Neural progenitor cell (in vitro differentiated cells): Measurements from ENCODE around the gene ZNF385A. TPM values are rescaled to one million over a fixed set of nuclear protein-coding genes. Genes with fewer than 3 reads are reported as not detected.

Experiments
- DNase-seq: peaks from one replicate; pipeline ENCODE4 v3.0.0-alpha.2; 2016; ENCODE audit warnings: low spot score
- H2AFZ ChIP-seq: fragments of 200-600 bp; sonication (generic); replicated peaks from 2 replicates; pipeline ENCODE4 v1.6.1; 2016; ENCODE audit warnings: antibody characterized with exemption
- H3F3A ChIP-seq: fragments of 200-600 bp; sonication (generic); 2 replicates; pipeline ENCODE4 v1.6.1; 2016; ENCODE audit warnings: antibody characterized with exemption, low read depth
- H3K27ac ChIP-seq: fragments of 200-600 bp; sonication (generic); 2 replicates; pipeline ENCODE4 v1.5.1; 2016; ENCODE audit warnings: mild to moderate bottlenecking
- H3K27me3 ChIP-seq: fragments of 200-600 bp; sonication (generic); 2 replicates; pipeline ENCODE4 v1.6.1; 2016; ENCODE audit warnings: mild to moderate bottlenecking, moderate library complexity
- H3K36me3 ChIP-seq: fragments of 200-600 bp; sonication (generic); 2 replicates; pipeline ENCODE4 v1.5.1; 2016
- H3K4me1 ChIP-seq: fragments of 200-600 bp; sonication (generic); 2 replicates; pipeline ENCODE4 v1.6.1; 2016; ENCODE audit warnings: mixed run types
- H3K4me2 ChIP-seq: fragments of 200-600 bp; sonication (generic); 2 replicates; pipeline ENCODE4 v1.6.1; 2016
- H3K4me3 ChIP-seq: fragments of 200-600 bp; sonication (generic); 2 replicates; pipeline ENCODE4 v1.5.1; 2016
- H3K79me2 ChIP-seq: fragments of 200-600 bp; sonication (generic); 2 replicates; pipeline ENCODE4 v1.6.1; 2016; ENCODE audit warnings: low read depth
- H3K9ac ChIP-seq: fragments of 200-600 bp; sonication (generic); 2 replicates; pipeline ENCODE4 v1.6.1; 2016
- H3K9me3 ChIP-seq: fragments of 200-600 bp; sonication (generic); 2 replicates; pipeline ENCODE4 v1.5.1; 2016; ENCODE audit warnings: low read depth
- H4K20me1 ChIP-seq: fragments of 200-600 bp; sonication (generic); 2 replicates; pipeline ENCODE4 v1.6.1; 2016; ENCODE audit warnings: low read depth
- H3K27ac Mint-ChIP-seq: 3 replicates; pipeline ENCODE4 v1.8.0; 2021; ENCODE audit warnings: mixed read lengths
- H3K27me3 Mint-ChIP-seq: 2 replicates; pipeline ENCODE4 v1.8.0; 2022; ENCODE audit warnings: low read depth, mild to moderate bottlenecking, inconsistent platforms, moderate library complexity, mixed read lengths; ENCODE audit not compliant: insufficient read depth
- H3K36me3 Mint-ChIP-seq: 3 replicates; pipeline ENCODE4 v1.8.0; 2021; ENCODE audit warnings: mixed read lengths
- H3K4me1 Mint-ChIP-seq: 3 replicates; pipeline ENCODE4 v1.8.0; 2021; ENCODE audit warnings: mixed read lengths
- H3K4me3 Mint-ChIP-seq: 3 replicates; pipeline ENCODE4 v1.8.0; 2021; ENCODE audit warnings: mild to moderate bottlenecking, moderate library complexity, mixed read lengths
- H3K9me3 Mint-ChIP-seq: 3 replicates; pipeline ENCODE4 v1.8.0; 2020; ENCODE audit warnings: mixed read lengths
- EZH2 ChIP-seq: fragments of 200-600 bp; sonication (generic); IDR thresholded peaks from 2 replicates; pipeline ENCODE4 v1.6.1; 2017; ENCODE audit warnings: antibody characterized with exemption, mild to moderate bottlenecking, moderate library complexity
- EZH2phosphoT487 ChIP-seq: fragments of 200-600 bp; sonication (generic); IDR thresholded peaks from 2 replicates; pipeline ENCODE4 v1.6.1; 2017; ENCODE audit warnings: antibody characterized with exemption
- total RNA-seq: library from RNA; depleted of rRNA; stranded (reverse); fragments of >200 nt; gene quantifications from 2 replicates; pipeline ENCODE4 v1.2.3, GENCODE V29; 2015; ENCODE audit warnings: low replicate concordance
- TF ChIP-seq, protein P1 (sequence below): fragments of 200-600 bp; sonication (generic); IDR thresholded peaks from 2 replicates; pipeline ENCODE4 v1.5.1; 2017; ENCODE audit warnings: antibody characterized with exemption, mild to moderate bottlenecking

The ZNF385A gene
- total RNA-seq, 1 donor from 2014 or later = 6.2 TPM

DNA sequence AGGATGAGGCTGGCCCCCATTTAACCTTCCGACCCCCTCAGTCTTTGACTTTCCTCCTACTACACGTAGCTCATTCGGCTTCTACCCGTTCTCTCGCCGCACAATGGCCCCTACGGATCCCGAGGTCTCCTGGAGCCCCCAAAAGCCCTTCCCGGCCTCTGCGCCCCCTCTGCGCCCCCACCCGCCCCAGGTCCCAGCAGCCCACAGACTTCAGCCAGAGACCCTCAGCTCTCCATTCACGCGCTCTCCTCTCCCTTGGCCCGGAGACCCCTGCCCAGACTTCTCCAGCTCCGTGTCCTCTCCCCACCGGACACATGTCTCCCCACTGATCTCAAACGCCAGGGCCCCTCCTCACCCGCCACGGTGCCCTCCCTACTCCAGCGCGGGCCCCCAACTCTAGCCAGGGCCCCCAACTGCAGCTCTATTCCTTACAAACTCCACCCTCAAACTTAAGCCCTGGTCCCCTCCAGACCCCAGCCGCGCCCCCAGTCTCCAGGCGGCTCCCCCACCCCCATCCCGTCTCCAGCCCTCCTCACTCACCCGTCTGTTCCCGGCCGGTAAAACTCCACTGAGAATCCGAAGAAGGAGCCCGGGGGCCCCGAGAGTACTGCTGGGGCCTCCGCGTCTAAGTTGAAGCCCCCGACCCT lies 34.0 kb upstream of the ZNF385A start:
- H3K4me1 ChIP-seq = peaks cover 34% of the 10 kb centered on the region

DNA sequence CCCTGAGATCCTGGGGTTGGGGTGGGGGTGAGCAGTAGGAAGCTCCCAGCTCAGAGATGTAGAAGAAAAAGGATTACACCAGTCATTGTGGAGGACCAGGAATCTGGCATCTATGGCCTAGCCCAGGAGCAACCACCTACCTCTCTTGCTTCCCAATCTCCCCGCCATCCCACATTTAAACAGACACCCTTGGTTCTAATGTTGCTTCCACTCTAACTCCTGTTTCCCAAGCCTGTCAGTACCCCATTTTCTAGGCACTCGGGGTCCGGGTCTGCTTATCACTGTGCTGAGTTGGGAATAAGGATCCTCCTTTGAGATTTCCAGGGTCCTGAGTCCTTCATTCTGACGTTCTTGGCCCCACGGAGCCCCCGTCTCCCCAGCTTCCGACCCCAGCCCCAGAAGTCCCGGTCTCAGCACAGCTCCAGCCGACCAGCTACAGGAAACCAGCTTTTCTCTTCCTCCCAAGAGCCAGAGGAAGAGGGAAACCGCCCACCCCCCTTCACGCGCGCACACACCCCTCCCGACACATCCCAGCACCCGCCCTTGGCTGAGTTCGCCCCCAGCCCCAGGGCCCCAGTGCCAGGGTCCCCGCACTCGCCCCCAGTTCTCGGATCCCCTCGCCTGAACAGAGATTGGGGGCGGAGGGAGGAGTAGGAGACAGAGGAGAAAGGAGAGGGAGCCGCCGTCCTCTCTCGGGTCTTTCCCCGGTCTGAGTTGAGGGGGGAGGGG lies 33.3 kb upstream of the ZNF385A start:
- Mint-ChIP-seq H3K27ac (peak overlapping the region; percentile 94), H3K9me3 (no peaks in the 10 kb centered on the region), H3K4me3 (peak overlapping the region; percentile 95), H3K36me3 (no peaks in the 10 kb centered on the region), H3K27me3 (peaks cover 17% of the 10 kb centered on the region), H3K4me1 (peaks cover 34% of the 10 kb centered on the region)
- TF ChIP-seq, protein P1, sequence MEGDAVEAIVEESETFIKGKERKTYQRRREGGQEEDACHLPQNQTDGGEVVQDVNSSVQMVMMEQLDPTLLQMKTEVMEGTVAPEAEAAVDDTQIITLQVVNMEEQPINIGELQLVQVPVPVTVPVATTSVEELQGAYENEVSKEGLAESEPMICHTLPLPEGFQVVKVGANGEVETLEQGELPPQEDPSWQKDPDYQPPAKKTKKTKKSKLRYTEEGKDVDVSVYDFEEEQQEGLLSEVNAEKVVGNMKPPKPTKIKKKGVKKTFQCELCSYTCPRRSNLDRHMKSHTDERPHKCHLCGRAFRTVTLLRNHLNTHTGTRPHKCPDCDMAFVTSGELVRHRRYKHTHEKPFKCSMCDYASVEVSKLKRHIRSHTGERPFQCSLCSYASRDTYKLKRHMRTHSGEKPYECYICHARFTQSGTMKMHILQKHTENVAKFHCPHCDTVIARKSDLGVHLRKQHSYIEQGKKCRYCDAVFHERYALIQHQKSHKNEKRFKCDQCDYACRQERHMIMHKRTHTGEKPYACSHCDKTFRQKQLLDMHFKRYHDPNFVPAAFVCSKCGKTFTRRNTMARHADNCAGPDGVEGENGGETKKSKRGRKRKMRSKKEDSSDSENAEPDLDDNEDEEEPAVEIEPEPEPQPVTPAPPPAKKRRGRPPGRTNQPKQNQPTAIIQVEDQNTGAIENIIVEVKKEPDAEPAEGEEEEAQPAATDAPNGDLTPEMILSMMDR = no peak
- no peak for TF ChIP-seq EZH2phosphoT487
- no peak for TF ChIP-seq EZH2
- peak overlapping the region; percentile 86 for H3K4me3 ChIP-seq
- peaks cover 57% of the 10 kb centered on the region for H3K79me2 ChIP-seq
- peaks cover 34% of the 10 kb centered on the region for H3K4me1 ChIP-seq
- H3K36me3 ChIP-seq = no peaks in the 10 kb centered on the region
- H3F3A ChIP-seq = peaks cover 19% of the 10 kb centered on the region
- peak overlapping the region; percentile 92 for H3K4me2 ChIP-seq
- peak overlapping the region; percentile 69 for H3K9ac ChIP-seq
- peaks cover 25% of the 10 kb centered on the region for H4K20me1 ChIP-seq
- H3K27ac ChIP-seq = no peak overlapping the region
- DNase-seq = peak; percentile 53
- no peak overlapping the region for H2AFZ ChIP-seq
- no peaks in the 10 kb centered on the region for H3K9me3 ChIP-seq
- H3K27me3 ChIP-seq = no peaks in the 10 kb centered on the region

More for the DNA sequence above, 34.0 kb upstream of the ZNF385A start:
- no peaks in the 10 kb centered on the region for H3K9me3 Mint-ChIP-seq
- H4K20me1 ChIP-seq = peaks cover 18% of the 10 kb centered on the region
- H3K4me3 Mint-ChIP-seq = peak overlapping the region; percentile 95
- no peak for DNase-seq
- peaks cover 34% of the 10 kb centered on the region for H3K4me1 Mint-ChIP-seq
- H3K36me3 Mint-ChIP-seq = no peaks in the 10 kb centered on the region
- peak overlapping the region; percentile 92 for H3K4me2 ChIP-seq
- H3K27ac ChIP-seq = no peak overlapping the region
- H2AFZ ChIP-seq = peak overlapping the region; percentile 77
- H3K27me3 ChIP-seq = no peaks in the 10 kb centered on the region
- peak overlapping the region; percentile 69 for H3K9ac ChIP-seq
- peaks cover 19% of the 10 kb centered on the region for H3F3A ChIP-seq
- peak; percentile 41 for TF ChIP-seq EZH2
- TF ChIP-seq, protein P1 = no peak
- TF ChIP-seq EZH2phosphoT487 = no peak
- H3K27me3 Mint-ChIP-seq = peaks cover 17% of the 10 kb centered on the region
- peak overlapping the region; percentile 94 for H3K27ac Mint-ChIP-seq
- H3K4me3 ChIP-seq = peak overlapping the region; percentile 86
- H3K79me2 ChIP-seq = peaks cover 54% of the 10 kb centered on the region
- H3K36me3 ChIP-seq = no peaks in the 10 kb centered on the region
- no peaks in the 10 kb centered on the region for H3K9me3 ChIP-seq

DNA sequence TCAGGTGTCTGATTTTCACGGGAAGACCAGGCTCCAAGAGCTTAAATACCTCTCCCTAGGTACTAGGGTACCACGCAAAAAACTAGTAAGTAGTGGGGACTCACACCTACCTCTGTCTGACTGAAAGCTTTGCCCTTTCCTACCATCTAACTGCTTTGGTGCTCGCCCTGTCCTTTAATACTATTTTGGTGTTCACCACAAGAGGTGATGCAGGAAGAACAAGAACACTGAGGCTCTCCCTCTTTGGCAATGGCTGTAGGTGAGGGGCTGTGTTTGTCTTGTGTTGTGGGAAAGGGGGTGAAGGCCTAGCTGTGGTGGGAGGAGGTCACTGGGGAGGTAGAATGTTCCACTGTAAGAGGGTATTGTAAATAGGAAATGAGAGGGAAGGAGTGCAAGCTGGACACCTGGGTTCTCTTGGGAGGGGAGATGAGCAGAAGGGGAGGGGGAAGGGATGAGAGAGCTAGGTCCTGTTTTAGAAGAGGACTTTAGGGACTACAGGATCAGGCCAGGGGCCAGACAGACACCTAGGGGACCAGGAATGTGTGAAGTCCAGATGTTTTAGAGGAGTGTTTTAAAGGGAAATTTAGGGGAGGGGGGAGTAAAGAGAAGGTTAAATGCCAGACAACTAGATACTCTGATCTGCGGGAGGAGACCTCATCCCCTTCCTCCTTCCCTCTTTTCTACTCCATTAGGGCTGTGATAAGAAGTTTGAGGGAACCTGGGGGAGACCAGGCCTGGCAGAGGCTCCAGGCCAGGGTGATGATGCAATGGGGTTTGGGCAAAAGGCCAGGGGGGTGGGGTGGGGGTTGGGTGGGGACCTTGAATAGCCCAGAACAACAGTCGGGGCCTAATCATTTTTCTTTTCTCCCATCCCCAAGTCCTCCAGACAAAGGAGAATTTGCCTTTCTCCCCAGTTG lies 32.4 kb upstream of the ZNF385A start:
- no peaks in the 10 kb centered on the region for H3K36me3 ChIP-seq
- H3K4me2 ChIP-seq = peak overlapping the region; percentile 92
- H3K36me3 Mint-ChIP-seq = no peaks in the 10 kb centered on the region
- H3K4me3 Mint-ChIP-seq = peak overlapping the region; percentile 95
- DNase-seq = no peak
- no peak overlapping the region for H2AFZ ChIP-seq
- H3K4me1 Mint-ChIP-seq = peaks cover 34% of the 10 kb centered on the region
- peaks cover 34% of the 10 kb centered on the region for H4K20me1 ChIP-seq
- H3K79me2 ChIP-seq = peaks cover 57% of the 10 kb centered on the region
- H3K9ac ChIP-seq = no peak overlapping the region
- peaks cover 19% of the 10 kb centered on the region for H3F3A ChIP-seq
- no peaks in the 10 kb centered on the region for H3K9me3 Mint-ChIP-seq
- no peak overlapping the region for H3K27ac ChIP-seq
- TF ChIP-seq, protein P1 = no peak
- TF ChIP-seq EZH2phosphoT487 (no peak), EZH2 (no peak)
- H3K9me3 ChIP-seq = no peaks in the 10 kb centered on the region
- H3K4me1 ChIP-seq = peaks cover 34% of the 10 kb centered on the region
- H3K27ac Mint-ChIP-seq = no peak overlapping the region
- no peaks in the 10 kb centered on the region for H3K27me3 ChIP-seq
- H3K27me3 Mint-ChIP-seq = peaks cover 10% of the 10 kb centered on the region
- H3K4me3 ChIP-seq = peak overlapping the region; percentile 86
